ENCODE measurements around the gene CASKIN1. TPM values are rescaled to one million over a fixed set of nuclear protein-coding genes. Genes with fewer than 3 reads are reported as not detected.
A peak's percentile ranks its signal among the peaks of the same experiment; 100 is the strongest.

The CASKIN1 gene
- polyA plus RNA-seq, 2 of the 4 experiments (the other 2 are of a cell fraction), result 0.27 to 0.87 TPM

DNA sequence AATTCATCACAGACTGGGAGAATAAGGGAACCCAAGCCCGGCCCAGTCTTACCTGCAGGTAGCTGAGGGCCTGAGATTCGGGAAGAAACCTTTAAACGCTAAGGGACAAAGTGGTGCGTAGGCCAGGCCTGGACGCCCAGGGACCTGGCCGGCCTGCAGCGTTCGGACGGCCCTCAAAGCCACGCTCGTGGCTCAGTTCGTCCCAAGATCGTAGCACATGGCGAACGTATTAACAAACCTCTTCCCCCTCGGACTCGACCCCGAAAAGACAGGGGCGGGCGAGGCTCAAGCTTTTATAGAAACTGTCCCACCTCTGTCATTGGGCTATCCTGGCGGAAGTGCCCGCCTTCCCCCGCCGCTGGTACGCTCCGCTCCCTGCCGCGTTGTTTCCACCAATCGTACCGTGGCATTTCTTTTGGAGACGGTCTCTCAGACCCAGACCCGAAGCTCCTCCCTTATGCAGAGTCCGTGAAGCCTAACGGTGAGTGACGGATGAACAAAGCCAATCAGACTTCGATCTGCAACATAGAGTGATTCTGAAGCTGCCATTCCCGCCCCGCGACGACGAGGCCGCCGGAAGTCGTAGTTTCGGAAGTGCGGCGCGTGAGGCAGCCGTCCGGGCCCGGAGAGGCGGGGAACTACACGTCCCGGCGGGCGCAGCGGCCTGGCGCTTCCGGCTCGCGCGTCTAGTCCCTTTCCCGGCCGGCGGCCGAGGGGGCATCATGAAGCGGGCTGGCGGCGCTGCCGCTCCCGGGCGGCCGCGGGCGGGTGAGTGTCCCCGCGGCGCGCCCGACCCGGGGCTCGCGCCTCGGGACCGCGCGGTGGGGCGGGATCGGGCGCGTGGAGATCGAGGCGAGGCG lies 41.1 kb downstream of the CASKIN1 start, which contains the start of gene TRAF7:
Gene TRAF7 (plus strand): TSS at position 692 of the 860 bp plus-strand sequence. CDS start 8,139 bp downstream, outside the sequence.
- Histone ChIP-seq H3K9me3 (no peaks in the 10 kb centered on the region), H3K4me3 (peak within 1 kb of the TSS; percentile 88), H3K27ac (peak within 1 kb of the TSS; percentile 94), H3K4me1 (peaks cover 62% of the 10 kb centered on the region), H3K4me2 (peak within 1 kb of the TSS; percentile 99)
- DNase-seq (ENCODE audit: low read depth in 1 of 2, low spot score in 1 of 2) (peak; percentile 99 to 100), ATAC-seq (peak; percentile 70 to 84), FAIRE-seq (peak; percentile 49)
- WGBS (ENCODE audit: missing lambda C conversion rate), result 2% methylated on average over 60 of the region's 94 CpGs
- ChIA-PET CTCF (interaction anchor here (0.7 to 2.2 kb wide), 6 partner anchors 9 to 465 kb away, joined by 3 to 9 read pairs (median 3); partner anchors contain the start of gene ECI1), POLR2A (interaction anchor here (0.6 to 2.3 kb wide), 50 partner anchors 8 to 527 kb away, joined by 3 to 30 read pairs (median 6); partner anchors contain the start of genes AMDHD2, BRICD5, CASKIN1 and DNASE1L2)
- TF ChIP-seq FOXS1 (CRISPR knock-in tag; IDR thresholded peaks at IDR 0.05), result no peak
- TF ChIP-seq EP300 (IDR thresholded peaks at IDR 0.05), result no peak
- TF ChIP-seq, protein P1, sequence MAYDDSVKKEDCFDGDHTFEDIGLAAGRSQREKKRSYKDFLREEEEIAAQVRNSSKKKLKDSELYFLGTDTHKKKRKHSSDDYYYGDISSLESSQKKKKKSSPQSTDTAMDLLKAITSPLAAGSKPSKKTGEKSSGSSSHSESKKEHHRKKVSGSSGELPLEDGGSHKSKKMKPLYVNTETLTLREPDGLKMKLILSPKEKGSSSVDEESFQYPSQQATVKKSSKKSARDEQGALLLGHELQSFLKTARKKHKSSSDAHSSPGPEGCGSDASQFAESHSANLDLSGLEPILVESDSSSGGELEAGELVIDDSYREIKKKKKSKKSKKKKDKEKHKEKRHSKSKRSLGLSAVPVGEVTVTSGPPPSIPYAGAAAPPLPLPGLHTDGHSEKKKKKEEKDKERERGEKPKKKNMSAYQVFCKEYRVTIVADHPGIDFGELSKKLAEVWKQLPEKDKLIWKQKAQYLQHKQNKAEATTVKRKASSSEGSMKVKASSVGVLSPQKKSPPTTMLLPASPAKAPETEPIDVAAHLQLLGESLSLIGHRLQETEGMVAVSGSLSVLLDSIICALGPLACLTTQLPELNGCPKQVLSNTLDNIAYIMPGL (CRISPR knock-in tag; IDR thresholded peaks at IDR 0.05; ENCODE audit: borderline replicate concordance), result no peak; the same call in 1 of the 2 replicates
- no peak for TF ChIP-seq EHF (CRISPR knock-in tag; IDR thresholded peaks at IDR 0.05)
- TF ChIP-seq CHD4 (IDR thresholded peaks at IDR 0.05; ENCODE audit: borderline replicate concordance), result no peak
- TF ChIP-seq HEYL (CRISPR knock-in tag; IDR thresholded peaks at IDR 0.05), result no peak
- TF ChIP-seq CBX2 (IDR thresholded peaks at IDR 0.05; ENCODE audit: borderline replicate concordance, low read depth), result no peak
- 0 out of 2 replicates have a peak, but pooled peaks have one; percentile 21 for TF ChIP-seq HOXA7 (CRISPR knock-in tag; IDR thresholded peaks at IDR 0.05)
- TF ChIP-seq, protein P2, sequence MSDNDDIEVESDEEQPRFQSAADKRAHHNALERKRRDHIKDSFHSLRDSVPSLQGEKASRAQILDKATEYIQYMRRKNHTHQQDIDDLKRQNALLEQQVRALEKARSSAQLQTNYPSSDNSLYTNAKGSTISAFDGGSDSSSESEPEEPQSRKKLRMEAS (IDR thresholded peaks at IDR 0.05), result peak; percentile 98
- no peak for TF ChIP-seq MAFK (IDR thresholded peaks at IDR 0.05; ENCODE audit: partially characterized antibody)
- TF ChIP-seq RNF2 (IDR thresholded peaks at IDR 0.05; ENCODE audit: borderline replicate concordance, low read depth), result no peak; the same call in 1 of the 2 replicates
- TF ChIP-seq BHLHE40 (IDR thresholded peaks at IDR 0.05; ENCODE audit: low read depth, low read length), result peak; percentile 8; the same call in 1 of the 2 replicates
- TF ChIP-seq CHD2 (IDR thresholded peaks at IDR 0.05; ENCODE audit: low read length, partially characterized antibody), result no peak
- TF ChIP-seq RAD21 (conservative IDR thresholded peaks at IDR 0.05 in 1 of 2, IDR thresholded peaks at IDR 0.05 in 1 of 2), result no peak
- TF ChIP-seq HES2 (IDR thresholded peaks at IDR 0.05), result no peak
- TF ChIP-seq FOSL2 (IDR thresholded peaks at IDR 0.05), result no peak
- no peak for TF ChIP-seq FOSL2 (CRISPR knock-in tag; IDR thresholded peaks at IDR 0.05)
- TF ChIP-seq, protein P3, sequence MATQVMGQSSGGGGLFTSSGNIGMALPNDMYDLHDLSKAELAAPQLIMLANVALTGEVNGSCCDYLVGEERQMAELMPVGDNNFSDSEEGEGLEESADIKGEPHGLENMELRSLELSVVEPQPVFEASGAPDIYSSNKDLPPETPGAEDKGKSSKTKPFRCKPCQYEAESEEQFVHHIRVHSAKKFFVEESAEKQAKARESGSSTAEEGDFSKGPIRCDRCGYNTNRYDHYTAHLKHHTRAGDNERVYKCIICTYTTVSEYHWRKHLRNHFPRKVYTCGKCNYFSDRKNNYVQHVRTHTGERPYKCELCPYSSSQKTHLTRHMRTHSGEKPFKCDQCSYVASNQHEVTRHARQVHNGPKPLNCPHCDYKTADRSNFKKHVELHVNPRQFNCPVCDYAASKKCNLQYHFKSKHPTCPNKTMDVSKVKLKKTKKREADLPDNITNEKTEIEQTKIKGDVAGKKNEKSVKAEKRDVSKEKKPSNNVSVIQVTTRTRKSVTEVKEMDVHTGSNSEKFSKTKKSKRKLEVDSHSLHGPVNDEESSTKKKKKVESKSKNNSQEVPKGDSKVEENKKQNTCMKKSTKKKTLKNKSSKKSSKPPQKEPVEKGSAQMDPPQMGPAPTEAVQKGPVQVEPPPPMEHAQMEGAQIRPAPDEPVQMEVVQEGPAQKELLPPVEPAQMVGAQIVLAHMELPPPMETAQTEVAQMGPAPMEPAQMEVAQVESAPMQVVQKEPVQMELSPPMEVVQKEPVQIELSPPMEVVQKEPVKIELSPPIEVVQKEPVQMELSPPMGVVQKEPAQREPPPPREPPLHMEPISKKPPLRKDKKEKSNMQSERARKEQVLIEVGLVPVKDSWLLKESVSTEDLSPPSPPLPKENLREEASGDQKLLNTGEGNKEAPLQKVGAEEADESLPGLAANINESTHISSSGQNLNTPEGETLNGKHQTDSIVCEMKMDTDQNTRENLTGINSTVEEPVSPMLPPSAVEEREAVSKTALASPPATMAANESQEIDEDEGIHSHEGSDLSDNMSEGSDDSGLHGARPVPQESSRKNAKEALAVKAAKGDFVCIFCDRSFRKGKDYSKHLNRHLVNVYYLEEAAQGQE (IDR thresholded peaks at IDR 0.05), result peak; percentile 43; the same call in 1 of the 2 replicates
- TF ChIP-seq NR3C1 (IDR thresholded peaks at IDR 0.05), result no peak
- TF ChIP-seq MAZ (IDR thresholded peaks at IDR 0.05; ENCODE audit: borderline replicate concordance, low read depth, low read length), result peak; percentile 80; the same call in 1 of the 2 replicates
- no peak for TF ChIP-seq EHMT2 (IDR thresholded peaks at IDR 0.05; ENCODE audit: low read depth)
- peak; percentile 47; the same call in 1 of the 2 replicates for TF ChIP-seq GATA3 (IDR thresholded peaks at IDR 0.05; ENCODE audit: borderline replicate concordance)
- TF ChIP-seq NPAS2 (CRISPR knock-in tag; IDR thresholded peaks at IDR 0.05; ENCODE audit: borderline replicate concordance), result no peak
- TF ChIP-seq ZC3H11A (IDR thresholded peaks at IDR 0.05), result no peak
- no peak for TF ChIP-seq NFE2L2 (conservative IDR thresholded peaks at IDR 0.05; ENCODE audit: low read length)
- no peak for TF ChIP-seq JUNB (IDR thresholded peaks at IDR 0.05)
- peak; percentile 97 for TF ChIP-seq PHF8 (IDR thresholded peaks at IDR 0.05; ENCODE audit: borderline replicate concordance, low read depth)
- TF ChIP-seq, protein P4, sequence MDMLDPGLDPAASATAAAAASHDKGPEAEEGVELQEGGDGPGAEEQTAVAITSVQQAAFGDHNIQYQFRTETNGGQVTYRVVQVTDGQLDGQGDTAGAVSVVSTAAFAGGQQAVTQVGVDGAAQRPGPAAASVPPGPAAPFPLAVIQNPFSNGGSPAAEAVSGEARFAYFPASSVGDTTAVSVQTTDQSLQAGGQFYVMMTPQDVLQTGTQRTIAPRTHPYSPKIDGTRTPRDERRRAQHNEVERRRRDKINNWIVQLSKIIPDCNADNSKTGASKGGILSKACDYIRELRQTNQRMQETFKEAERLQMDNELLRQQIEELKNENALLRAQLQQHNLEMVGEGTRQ (IDR thresholded peaks at IDR 0.05), result no peak
- TF ChIP-seq ESRRA (IDR thresholded peaks at IDR 0.05; ENCODE audit: borderline replicate concordance, low read length), result peak; percentile 51; the same call in 1 of the 2 replicates
- no peak for TF ChIP-seq ZNF302 (CRISPR knock-in tag; IDR thresholded peaks at IDR 0.05)
- no peak for TF ChIP-seq SMC3 (IDR thresholded peaks at IDR 0.05)
- TF ChIP-seq POLR2AphosphoS2 (conservative IDR thresholded peaks at IDR 0.05; ENCODE audit: low read length), result 0 out of 2 replicates have a peak, but pooled peaks have one; percentile 76
- TF ChIP-seq RFX5 (IDR thresholded peaks at IDR 0.05), result peak; percentile 46; the same call in 1 of the 2 replicates
- no peak for TF ChIP-seq RCOR1 (IDR thresholded peaks at IDR 0.05; ENCODE audit: low read depth, low read length)
